ENCODE measurements around the gene GALNT4. TPM values are rescaled to one million over a fixed set of nuclear protein-coding genes. Genes with fewer than 3 reads are reported as not detected.
A peak's percentile ranks its signal among the peaks of the same experiment; 100 is the strongest.

The GALNT4 gene
- total and polyA plus RNA-seq, 9 of the 15 experiments (the other 6 are each of a cell fraction or from before 2014, with no cell fraction given), result 1.2 to 4.6 (median 3.4) TPM

DNA sequence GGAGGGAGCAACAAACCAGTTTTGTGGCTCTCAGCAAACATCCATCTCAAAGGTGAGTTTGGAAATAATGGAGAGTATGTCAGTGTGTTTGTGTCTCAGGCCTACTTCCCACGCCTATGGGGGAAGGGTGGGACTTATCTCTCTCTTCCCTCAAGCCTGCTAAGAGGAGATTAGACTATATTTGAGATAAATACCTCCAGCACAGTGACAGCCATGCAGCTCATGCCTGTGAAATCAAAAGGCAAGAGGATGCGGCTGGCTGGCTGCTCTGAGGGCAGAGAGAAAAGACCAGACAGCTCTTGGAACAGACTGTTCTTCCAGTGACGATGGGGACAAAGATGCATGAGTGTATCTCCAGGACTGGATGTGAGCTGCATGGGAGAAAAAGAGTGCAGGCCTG is 16.0 kb upstream of the GALNT4 start (continued):
- TF ChIP-seq ZNF436 (CRISPR knock-in tag; IDR thresholded peaks at IDR 0.05), result no peak
- no peak for TF ChIP-seq SNRNP70 (optimal IDR thresholded peaks at IDR 0.05; ENCODE audit: low read depth, low read length)
- TF ChIP-seq GATAD2B (IDR thresholded peaks at IDR 0.05; ENCODE audit: borderline replicate concordance), result peak; percentile 68; the same call in 1 of the 2 replicates
- TF ChIP-seq, protein P1, sequence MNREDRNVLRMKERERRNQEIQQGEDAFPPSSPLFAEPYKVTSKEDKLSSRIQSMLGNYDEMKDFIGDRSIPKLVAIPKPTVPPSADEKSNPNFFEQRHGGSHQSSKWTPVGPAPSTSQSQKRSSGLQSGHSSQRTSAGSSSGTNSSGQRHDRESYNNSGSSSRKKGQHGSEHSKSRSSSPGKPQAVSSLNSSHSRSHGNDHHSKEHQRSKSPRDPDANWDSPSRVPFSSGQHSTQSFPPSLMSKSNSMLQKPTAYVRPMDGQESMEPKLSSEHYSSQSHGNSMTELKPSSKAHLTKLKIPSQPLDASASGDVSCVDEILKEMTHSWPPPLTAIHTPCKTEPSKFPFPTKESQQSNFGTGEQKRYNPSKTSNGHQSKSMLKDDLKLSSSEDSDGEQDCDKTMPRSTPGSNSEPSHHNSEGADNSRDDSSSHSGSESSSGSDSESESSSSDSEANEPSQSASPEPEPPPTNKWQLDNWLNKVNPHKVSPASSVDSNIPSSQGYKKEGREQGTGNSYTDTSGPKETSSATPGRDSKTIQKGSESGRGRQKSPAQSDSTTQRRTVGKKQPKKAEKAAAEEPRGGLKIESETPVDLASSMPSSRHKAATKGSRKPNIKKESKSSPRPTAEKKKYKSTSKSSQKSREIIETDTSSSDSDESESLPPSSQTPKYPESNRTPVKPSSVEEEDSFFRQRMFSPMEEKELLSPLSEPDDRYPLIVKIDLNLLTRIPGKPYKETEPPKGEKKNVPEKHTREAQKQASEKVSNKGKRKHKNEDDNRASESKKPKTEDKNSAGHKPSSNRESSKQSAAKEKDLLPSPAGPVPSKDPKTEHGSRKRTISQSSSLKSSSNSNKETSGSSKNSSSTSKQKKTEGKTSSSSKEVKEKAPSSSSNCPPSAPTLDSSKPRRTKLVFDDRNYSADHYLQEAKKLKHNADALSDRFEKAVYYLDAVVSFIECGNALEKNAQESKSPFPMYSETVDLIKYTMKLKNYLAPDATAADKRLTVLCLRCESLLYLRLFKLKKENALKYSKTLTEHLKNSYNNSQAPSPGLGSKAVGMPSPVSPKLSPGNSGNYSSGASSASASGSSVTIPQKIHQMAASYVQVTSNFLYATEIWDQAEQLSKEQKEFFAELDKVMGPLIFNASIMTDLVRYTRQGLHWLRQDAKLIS (CRISPR knock-in tag; IDR thresholded peaks at IDR 0.05), result 0 out of 2 replicates have a peak, but pooled peaks have one; percentile 52
- peak; percentile 53; the same call in 1 of the 2 replicates for TF ChIP-seq CEBPG (CRISPR knock-in tag; IDR thresholded peaks at IDR 0.05)
- no peak for TF ChIP-seq CEBPG (tag; conservative IDR thresholded peaks at IDR 0.05 in 1 of 2, IDR thresholded peaks at IDR 0.05 in 1 of 2)
- TF ChIP-seq, protein P2, sequence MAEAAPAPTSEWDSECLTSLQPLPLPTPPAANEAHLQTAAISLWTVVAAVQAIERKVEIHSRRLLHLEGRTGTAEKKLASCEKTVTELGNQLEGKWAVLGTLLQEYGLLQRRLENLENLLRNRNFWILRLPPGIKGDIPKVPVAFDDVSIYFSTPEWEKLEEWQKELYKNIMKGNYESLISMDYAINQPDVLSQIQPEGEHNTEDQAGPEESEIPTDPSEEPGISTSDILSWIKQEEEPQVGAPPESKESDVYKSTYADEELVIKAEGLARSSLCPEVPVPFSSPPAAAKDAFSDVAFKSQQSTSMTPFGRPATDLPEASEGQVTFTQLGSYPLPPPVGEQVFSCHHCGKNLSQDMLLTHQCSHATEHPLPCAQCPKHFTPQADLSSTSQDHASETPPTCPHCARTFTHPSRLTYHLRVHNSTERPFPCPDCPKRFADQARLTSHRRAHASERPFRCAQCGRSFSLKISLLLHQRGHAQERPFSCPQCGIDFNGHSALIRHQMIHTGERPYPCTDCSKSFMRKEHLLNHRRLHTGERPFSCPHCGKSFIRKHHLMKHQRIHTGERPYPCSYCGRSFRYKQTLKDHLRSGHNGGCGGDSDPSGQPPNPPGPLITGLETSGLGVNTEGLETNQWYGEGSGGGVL (CRISPR knock-in tag; IDR thresholded peaks at IDR 0.05), result no peak
- TF ChIP-seq, protein P3, sequence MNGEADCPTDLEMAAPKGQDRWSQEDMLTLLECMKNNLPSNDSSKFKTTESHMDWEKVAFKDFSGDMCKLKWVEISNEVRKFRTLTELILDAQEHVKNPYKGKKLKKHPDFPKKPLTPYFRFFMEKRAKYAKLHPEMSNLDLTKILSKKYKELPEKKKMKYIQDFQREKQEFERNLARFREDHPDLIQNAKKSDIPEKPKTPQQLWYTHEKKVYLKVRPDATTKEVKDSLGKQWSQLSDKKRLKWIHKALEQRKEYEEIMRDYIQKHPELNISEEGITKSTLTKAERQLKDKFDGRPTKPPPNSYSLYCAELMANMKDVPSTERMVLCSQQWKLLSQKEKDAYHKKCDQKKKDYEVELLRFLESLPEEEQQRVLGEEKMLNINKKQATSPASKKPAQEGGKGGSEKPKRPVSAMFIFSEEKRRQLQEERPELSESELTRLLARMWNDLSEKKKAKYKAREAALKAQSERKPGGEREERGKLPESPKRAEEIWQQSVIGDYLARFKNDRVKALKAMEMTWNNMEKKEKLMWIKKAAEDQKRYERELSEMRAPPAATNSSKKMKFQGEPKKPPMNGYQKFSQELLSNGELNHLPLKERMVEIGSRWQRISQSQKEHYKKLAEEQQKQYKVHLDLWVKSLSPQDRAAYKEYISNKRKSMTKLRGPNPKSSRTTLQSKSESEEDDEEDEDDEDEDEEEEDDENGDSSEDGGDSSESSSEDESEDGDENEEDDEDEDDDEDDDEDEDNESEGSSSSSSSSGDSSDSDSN (IDR thresholded peaks at IDR 0.05; ENCODE audit: borderline replicate concordance in 1 of 2, low read depth in 2 of 2, low read length in 2 of 2), result peak in 1 of 2 experiments; percentile 32; a peak in 1 of 4 replicates
- TF ChIP-seq ZEB2 (IDR thresholded peaks at IDR 0.05), result peak; percentile 67; the same call in 1 of the 2 replicates
- peak; percentile 47; the same call in 1 of the 2 replicates for TF ChIP-seq ATF7 (IDR thresholded peaks at IDR 0.05)
- TF ChIP-seq ZBED1 (IDR thresholded peaks at IDR 0.05), result 0 out of 2 replicates have a peak, but pooled peaks have one; percentile 86
- TF ChIP-seq KDM1A (IDR thresholded peaks at IDR 0.05), result peak; percentile 67 to 75
- TF ChIP-seq RFX1 (IDR thresholded peaks at IDR 0.05), result no peak
- TF ChIP-seq MTA1 (IDR thresholded peaks at IDR 0.05; ENCODE audit: borderline replicate concordance), result peak; percentile 73
- TF ChIP-seq NFE2 (IDR thresholded peaks at IDR 0.05; ENCODE audit: low read depth), result 0 out of 2 replicates have a peak, but pooled peaks have one; percentile 13
- TF ChIP-seq GATA2 (CRISPR knock-in tag; IDR thresholded peaks at IDR 0.05), result peak; percentile 89
- TF ChIP-seq NUFIP1 (IDR thresholded peaks at IDR 0.05; ENCODE audit: partially characterized antibody), result no peak
- TF ChIP-seq KDM2B (CRISPR knock-in tag; IDR thresholded peaks at IDR 0.05), result no peak
- TF ChIP-seq CXXC5 (CRISPR knock-in tag; IDR thresholded peaks at IDR 0.05), result peak; percentile 75
- TF ChIP-seq STAT5A (IDR thresholded peaks at IDR 0.05; ENCODE audit: borderline replicate concordance, low read length), result peak; percentile 81; the same call in 1 of the 2 replicates
- TF ChIP-seq ZNF707 (CRISPR knock-in tag; conservative IDR thresholded peaks at IDR 0.05), result no peak
- TF ChIP-seq SMAD1 (IDR thresholded peaks at IDR 0.05; ENCODE audit: low read depth, low read length, partially characterized antibody), result peak; percentile 38
- TF ChIP-seq CBX3 (IDR thresholded peaks at IDR 0.05; ENCODE audit: borderline replicate concordance in 1 of 2, low read length in 2 of 2), result peak in 1 of 2 experiments; percentile 42; a peak in 1 of 3 replicates
